ENCODE data around the gene TMEM39B. TPM values are rescaled to one million over a fixed set of nuclear protein-coding genes. Genes with fewer than 3 reads are reported as not detected.
A peak's percentile ranks its signal among the peaks of the same experiment; 100 is the strongest.
"Not testable (repeated sequence)": the region's sequence is repeated elsewhere in the genome, so short reads cannot be mapped to it uniquely, and the experiment has no call there.

TMEM39B gene
- total and polyA plus RNA-seq, 8 donors: 2.2 to 9.7 (median 4.7) TPM; not detected in 1

- H3K4me3 ChIP-seq: peak within 1 kb of the TSS; percentile 67 to 97 (median 92)
- peaks cover 0 to under 1% (median 0%) of the 10 kb centered on the region in 4 donors for H3K36me3 ChIP-seq
- peak; percentile 90 to 98 for DNase-seq
- no peaks in the 10 kb centered on the region for H3K9me3 ChIP-seq
- H3K27me3 ChIP-seq: no peaks in the 10 kb centered on the region
- peaks cover 33 to 54% (median 46%) of the 10 kb centered on the region in 4 donors for H3K4me1 ChIP-seq
- peak within 1 kb of the TSS; percentile 89 to 97 (median 94) for H3K27ac ChIP-seq
- TF ChIP-seq POLR2AphosphoS5 (IDR thresholded peaks at IDR 0.05) (peak; percentile 76 to 97 (median 81)), EP300 (IDR thresholded peaks at IDR 0.05) (no peak), POLR2A (IDR thresholded peaks at IDR 0.05) (peak in 1 of 4 donors; percentile 59)
- TF ChIP-seq, protein P1, sequence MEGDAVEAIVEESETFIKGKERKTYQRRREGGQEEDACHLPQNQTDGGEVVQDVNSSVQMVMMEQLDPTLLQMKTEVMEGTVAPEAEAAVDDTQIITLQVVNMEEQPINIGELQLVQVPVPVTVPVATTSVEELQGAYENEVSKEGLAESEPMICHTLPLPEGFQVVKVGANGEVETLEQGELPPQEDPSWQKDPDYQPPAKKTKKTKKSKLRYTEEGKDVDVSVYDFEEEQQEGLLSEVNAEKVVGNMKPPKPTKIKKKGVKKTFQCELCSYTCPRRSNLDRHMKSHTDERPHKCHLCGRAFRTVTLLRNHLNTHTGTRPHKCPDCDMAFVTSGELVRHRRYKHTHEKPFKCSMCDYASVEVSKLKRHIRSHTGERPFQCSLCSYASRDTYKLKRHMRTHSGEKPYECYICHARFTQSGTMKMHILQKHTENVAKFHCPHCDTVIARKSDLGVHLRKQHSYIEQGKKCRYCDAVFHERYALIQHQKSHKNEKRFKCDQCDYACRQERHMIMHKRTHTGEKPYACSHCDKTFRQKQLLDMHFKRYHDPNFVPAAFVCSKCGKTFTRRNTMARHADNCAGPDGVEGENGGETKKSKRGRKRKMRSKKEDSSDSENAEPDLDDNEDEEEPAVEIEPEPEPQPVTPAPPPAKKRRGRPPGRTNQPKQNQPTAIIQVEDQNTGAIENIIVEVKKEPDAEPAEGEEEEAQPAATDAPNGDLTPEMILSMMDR (IDR thresholded peaks at IDR 0.05): no peak
- intact Hi-C loops (cut with DNase I; ENCODE audit: low total_unique reads): no loop called here
- 0 to 2% (median 0%) methylated on average over 22 to 45 of the region's 45 CpGs for WGBS, 5 donors
Observed at GRCh38 chr1:32107742-32108661, 35.3 kb downstream of the TMEM39B start, which contains the start of gene KPNA6. Gene KPNA6 (plus strand): TSS chr1:32108056. CDS start chr1:32108131, 75 bp downstream.

DNA sequence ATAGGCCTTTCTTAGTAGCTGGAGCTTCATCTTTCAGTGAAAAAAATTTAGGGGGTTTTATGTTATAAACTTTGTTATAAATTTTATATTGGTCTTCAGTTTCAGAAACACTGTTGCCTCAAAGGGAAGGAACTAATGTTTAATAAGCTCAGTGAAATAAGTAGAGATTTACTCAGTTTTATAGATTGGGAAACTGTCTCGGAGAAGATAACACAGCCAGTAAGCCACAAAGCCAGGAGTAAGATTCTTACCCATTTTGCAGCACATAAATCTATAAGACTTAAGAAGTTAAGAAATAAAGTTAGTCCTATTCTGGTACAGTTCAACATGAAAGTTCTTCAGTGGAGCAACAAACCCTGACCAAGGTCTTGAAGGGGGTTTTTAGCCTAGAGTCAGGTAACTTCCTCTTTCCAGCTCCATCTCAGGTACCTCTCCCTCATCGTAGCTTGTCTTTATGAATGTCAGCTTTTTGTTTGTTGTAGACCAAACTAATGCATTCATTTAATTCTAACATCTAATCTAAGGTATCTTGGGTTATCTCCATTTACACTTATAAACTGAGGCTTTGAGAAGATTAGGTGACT lies 38.4 kb downstream of the TMEM39B start:
- intact Hi-C loops (cut with DNase I; ENCODE audit: low total_unique reads): no loop called here
- DNase-seq: no peak
- peaks cover 0 to 4% (median 2%) of the 10 kb centered on the region in 4 donors for H3K36me3 ChIP-seq
- no peaks in the 10 kb centered on the region for H3K27me3 ChIP-seq
- no peak overlapping the region for H3K27ac ChIP-seq
- TF ChIP-seq EP300 (IDR thresholded peaks at IDR 0.05) (no peak), POLR2A (IDR thresholded peaks at IDR 0.05) (no peak)
- 57 to 72% (median 67%) methylated on average over 2 of the region's 2 CpGs for WGBS, 5 donors
- no peak overlapping the region for H3K4me3 ChIP-seq
- H3K4me1 ChIP-seq: peaks cover 40 to 78% (median 61%) of the 10 kb centered on the region in 4 donors
- no peaks in the 10 kb centered on the region for H3K9me3 ChIP-seq

- H3K9me3 ChIP-seq: no peaks in the 10 kb centered on the region
- intact Hi-C loops (cut with DNase I; ENCODE audit: low total_unique reads): no loop called here
- TF ChIP-seq EP300 (IDR thresholded peaks at IDR 0.05) (no peak), POLR2AphosphoS5 (IDR thresholded peaks at IDR 0.05) (no peak), POLR2A (IDR thresholded peaks at IDR 0.05) (no peak)
- TF ChIP-seq, protein P1 (IDR thresholded peaks at IDR 0.05): no peak
- peaks cover 0 to 4% (median 2%) of the 10 kb centered on the region in 4 donors for H3K36me3 ChIP-seq
- no peak for DNase-seq
- H3K4me1 ChIP-seq: peaks cover 47 to 80% (median 68%) of the 10 kb centered on the region in 4 donors
- H3K27ac ChIP-seq: no peak overlapping the region
- H3K4me3 ChIP-seq: no peak overlapping the region
- no peaks in the 10 kb centered on the region for H3K27me3 ChIP-seq
Observed at GRCh38 chr1:32111789-32112188, 39.0 kb downstream of the TMEM39B start.

- Histone ChIP-seq H3K4me1 (peaks cover 47 to 85% (median 72%) of the 10 kb centered on the region in 4 donors), H3K27ac (no peak overlapping the region), H3K9me3 (no peaks in the 10 kb centered on the region), H3K4me3 (no peak overlapping the region), H3K27me3 (no peaks in the 10 kb centered on the region), H3K36me3 (peaks cover 0 to 4% (median 2%) of the 10 kb centered on the region in 4 donors)
- intact Hi-C loops (cut with DNase I; ENCODE audit: low total_unique reads): no loop called here
- WGBS, 5 donors: 65 to 78% (median 65%) methylated on average over 5 of the region's 5 CpGs
- no peak for TF ChIP-seq EP300 (IDR thresholded peaks at IDR 0.05)
- TF ChIP-seq, protein P1 (IDR thresholded peaks at IDR 0.05): no peak
- TF ChIP-seq POLR2AphosphoS5 (IDR thresholded peaks at IDR 0.05): no peak
- no peak for TF ChIP-seq POLR2A (IDR thresholded peaks at IDR 0.05)
- no peak for DNase-seq
Observed at GRCh38 chr1:32112806-32113375, 40.2 kb downstream of the TMEM39B start.

GRCh38 chr1:32113436-32113835 lies 40.7 kb downstream of the TMEM39B start:
- H3K4me3 ChIP-seq; H3K36me3 ChIP-seq; DNase-seq; H3K27me3 ChIP-seq; H3K27ac ChIP-seq; intact Hi-C loops (cut with DNase I; ENCODE audit: low total_unique reads); H3K9me3 ChIP-seq: not testable (repeated sequence)
- WGBS, 5 donors: 87 to 98% (median 90%) methylated on average over 4 of the region's 4 CpGs
- peaks cover 47 to 91% (median 76%) of the 10 kb centered on the region in 4 donors for H3K4me1 ChIP-seq
